Mesodermal cell (in vitro differentiated cells): Measurements from ENCODE around the gene CT45A5. TPM values are rescaled to one million over a fixed set of nuclear protein-coding genes. Genes with fewer than 3 reads are reported as not detected.
"Not testable (repeated sequence)": the region's sequence is repeated elsewhere in the genome, so short reads cannot be mapped to it uniquely, and the experiment has no call there.

Source experiments
- H3K27ac ChIP-seq: 2 replicates; pipeline ENCODE4 v1.7.0; 2013; ENCODE audit warnings: mild to moderate bottlenecking, low read depth, low read length, moderate library complexity; ENCODE audit not compliant: severe bottlenecking
- H3K36me3 ChIP-seq: 2 replicates; pipeline ENCODE4 v1.7.1; 2013; ENCODE audit warnings: mild to moderate bottlenecking, low read length, moderate library complexity; ENCODE audit not compliant: control insufficient read depth, insufficient read depth
- H3K4me1 ChIP-seq: one replicate; pipeline ENCODE4 v1.7.1; 2013; ENCODE audit warnings: mild to moderate bottlenecking, low read length; ENCODE audit not compliant: insufficient read depth, control insufficient read depth, poor library complexity, severe bottlenecking
- H3K4me3 ChIP-seq: 2 replicates; pipeline ENCODE4 v1.7.0; 2013; ENCODE audit warnings: low read length, control low read depth, mild to moderate bottlenecking; ENCODE audit not compliant: insufficient read depth, poor library complexity, severe bottlenecking; ENCODE audit errors: extremely low read depth
- H3K9me3 ChIP-seq: 2 replicates; pipeline ENCODE4 v1.7.1; 2013; ENCODE audit warnings: mild to moderate bottlenecking, low read length, moderate library complexity; ENCODE audit not compliant: control insufficient read depth
- WGBS, 2 experiments: methylation state at CpG; one replicate each; pipeline ENCODE4 v1.1.5; 2013; ENCODE audit warnings: missing lambda C conversion rate in 2 of 2; ENCODE audit not compliant: insufficient coverage in 2 of 2; 5-methylcytosine and 5-hydroxymethylcytosine counted together
- polyA plus RNA-seq, 2 experiments: library from polyadenylated mRNA; stranded (reverse); fragments of 50-300 nt; gene quantifications; one replicate each; pipeline ENCODE4 v1.2.3, GENCODE V29; 2013

The CT45A5 gene, protein sequence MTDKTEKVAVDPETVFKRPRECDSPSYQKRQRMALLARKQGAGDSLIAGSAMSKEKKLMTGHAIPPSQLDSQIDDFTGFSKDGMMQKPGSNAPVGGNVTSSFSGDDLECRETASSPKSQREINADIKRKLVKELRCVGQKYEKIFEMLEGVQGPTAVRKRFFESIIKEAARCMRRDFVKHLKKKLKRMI
- polyA plus RNA-seq (2013, experiment 1 of 2) = not detected
- not detected for polyA plus RNA-seq (2013, experiment 2 of 2)

DNA sequence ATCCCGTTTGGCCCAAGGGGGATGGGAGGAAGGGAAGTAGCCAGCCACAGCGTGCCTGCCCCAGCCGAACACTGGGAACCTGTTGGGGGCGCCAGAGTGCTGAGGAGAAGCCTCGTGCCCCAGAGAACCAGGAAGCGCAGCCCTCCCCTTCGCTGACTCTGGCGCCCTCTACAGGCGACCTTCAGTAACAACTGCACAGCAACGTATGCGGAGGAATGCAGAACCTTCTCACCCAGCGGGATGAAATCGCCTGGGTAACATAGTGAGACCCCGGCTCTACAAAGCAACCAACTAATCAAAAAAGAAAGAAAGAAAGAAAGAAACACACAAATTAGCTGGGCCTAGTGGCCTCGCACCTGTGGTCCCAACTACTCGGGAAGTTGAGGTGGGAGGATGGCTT is at the start of gene CT45A5:
TSS of gene CT45A5 (minus strand) at position 101 of the 400 bp plus-strand sequence. CDS start 3,774 bp downstream, outside the sequence.
- not testable (repeated sequence) for H3K27ac ChIP-seq, H3K9me3 ChIP-seq, H3K36me3 ChIP-seq, H3K4me3 ChIP-seq, H3K4me1 ChIP-seq
- WGBS, 2 experiments = no CpG with 5 or more reads among the region's 16 CpGs

DNA sequence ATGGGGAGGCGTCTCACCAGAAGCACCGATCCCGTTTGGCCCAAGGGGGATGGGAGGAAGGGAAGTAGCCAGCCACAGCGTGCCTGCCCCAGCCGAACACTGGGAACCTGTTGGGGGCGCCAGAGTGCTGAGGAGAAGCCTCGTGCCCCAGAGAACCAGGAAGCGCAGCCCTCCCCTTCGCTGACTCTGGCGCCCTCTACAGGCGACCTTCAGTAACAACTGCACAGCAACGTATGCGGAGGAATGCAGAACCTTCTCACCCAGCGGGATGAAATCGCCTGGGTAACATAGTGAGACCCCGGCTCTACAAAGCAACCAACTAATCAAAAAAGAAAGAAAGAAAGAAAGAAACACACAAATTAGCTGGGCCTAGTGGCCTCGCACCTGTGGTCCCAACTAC is 34.6 kb upstream of the CT45A5 start, which contains the start of gene CT45A2:
TSS of gene CT45A2 (minus strand) at position 101 of the 400 bp plus-strand sequence. CDS start 3,747 bp downstream, outside the sequence.
- H3K4me1 ChIP-seq, H3K9me3 ChIP-seq, H3K36me3 ChIP-seq, H3K27ac ChIP-seq, H3K4me3 ChIP-seq: not testable (repeated sequence)
- no CpG with 5 or more reads among the region's 17 CpGs for WGBS, 2 experiments

DNA sequence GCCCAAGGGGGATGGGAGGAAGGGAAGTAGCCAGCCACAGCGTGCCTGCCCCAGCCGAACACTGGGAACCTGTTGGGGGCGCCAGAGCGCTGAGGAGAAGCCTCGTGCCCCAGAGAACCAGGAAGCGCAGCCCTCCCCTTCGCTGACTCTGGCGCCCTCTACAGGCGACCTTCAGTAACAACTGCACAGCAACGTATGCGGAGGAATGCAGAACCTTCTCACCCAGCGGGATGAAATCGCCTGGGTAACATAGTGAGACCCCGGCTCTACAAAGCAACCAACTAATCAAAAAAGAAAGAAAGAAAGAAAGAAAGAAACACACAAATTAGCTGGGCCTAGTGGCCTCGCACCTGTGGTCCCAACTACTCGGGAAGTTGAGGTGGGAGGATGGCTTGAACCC is 17.4 kb upstream of the CT45A5 start, which contains the start of gene CT45A6:
TSS of gene CT45A6 (minus strand) at position 101 of the 400 bp plus-strand sequence. CDS start 3,794 bp downstream, outside the sequence.
- not testable (repeated sequence) for H3K36me3 ChIP-seq, H3K27ac ChIP-seq, H3K4me3 ChIP-seq, H3K9me3 ChIP-seq, H3K4me1 ChIP-seq
- no CpG with 5 or more reads among the region's 16 CpGs for WGBS, 2 experiments

DNA sequence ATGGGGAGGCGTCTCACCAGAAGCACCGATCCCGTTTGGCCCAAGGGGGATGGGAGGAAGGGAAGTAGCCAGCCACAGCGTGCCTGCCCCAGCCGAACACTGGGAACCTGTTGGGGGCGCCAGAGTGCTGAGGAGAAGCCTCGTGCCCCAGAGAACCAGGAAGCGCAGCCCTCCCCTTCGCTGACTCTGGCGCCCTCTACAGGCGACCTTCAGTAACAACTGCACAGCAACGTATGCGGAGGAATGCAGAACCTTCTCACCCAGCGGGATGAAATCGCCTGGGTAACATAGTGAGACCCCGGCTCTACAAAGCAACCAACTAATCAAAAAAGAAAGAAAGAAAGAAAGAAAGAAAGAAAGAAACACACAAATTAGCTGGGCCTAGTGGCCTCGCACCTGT is 17.2 kb downstream of the CT45A5 start, which contains the start of gene CT45A3:
TSS of gene CT45A3 (minus strand) at position 101 of the 400 bp plus-strand sequence. CDS start 3,747 bp downstream, outside the sequence.
- H3K4me3 ChIP-seq, H3K36me3 ChIP-seq, H3K9me3 ChIP-seq, H3K4me1 ChIP-seq, H3K27ac ChIP-seq: not testable (repeated sequence)
- WGBS, 2 experiments = no CpG with 5 or more reads among the region's 17 CpGs

DNA sequence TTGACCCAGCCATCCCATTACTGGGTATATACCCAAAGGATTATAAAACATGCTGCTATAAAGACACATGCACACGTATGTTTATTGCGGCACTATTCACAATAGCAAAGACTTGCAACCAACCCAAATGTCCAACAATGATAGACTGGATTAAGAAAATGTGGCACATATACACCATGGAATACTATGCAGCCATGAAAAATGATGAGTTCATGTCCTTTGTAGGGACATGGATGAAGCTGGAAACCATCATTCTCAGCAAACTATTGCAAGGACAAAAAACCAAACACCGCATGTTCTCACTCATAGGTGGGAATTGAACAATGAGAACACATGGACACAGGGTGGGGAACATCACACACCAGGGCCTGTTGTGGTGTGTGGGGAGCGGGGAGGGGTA is 40.6 kb downstream of the CT45A5 start:
- H3K9me3 ChIP-seq, H3K36me3 ChIP-seq, H3K4me1 ChIP-seq, H3K4me3 ChIP-seq, H3K27ac ChIP-seq: not testable (repeated sequence)
- WGBS, 2 experiments = no CpG with 5 or more reads among the region's 4 CpGs

- no peaks in the 10 kb centered on the region for H3K36me3 ChIP-seq
- WGBS, 2 experiments = 92 to 100% methylated on average over 1 to 15 of the region's 23 CpGs
Observed at GRCh38 chrX:135741192-135741715, 44.0 kb downstream of the CT45A5 start.

DNA sequence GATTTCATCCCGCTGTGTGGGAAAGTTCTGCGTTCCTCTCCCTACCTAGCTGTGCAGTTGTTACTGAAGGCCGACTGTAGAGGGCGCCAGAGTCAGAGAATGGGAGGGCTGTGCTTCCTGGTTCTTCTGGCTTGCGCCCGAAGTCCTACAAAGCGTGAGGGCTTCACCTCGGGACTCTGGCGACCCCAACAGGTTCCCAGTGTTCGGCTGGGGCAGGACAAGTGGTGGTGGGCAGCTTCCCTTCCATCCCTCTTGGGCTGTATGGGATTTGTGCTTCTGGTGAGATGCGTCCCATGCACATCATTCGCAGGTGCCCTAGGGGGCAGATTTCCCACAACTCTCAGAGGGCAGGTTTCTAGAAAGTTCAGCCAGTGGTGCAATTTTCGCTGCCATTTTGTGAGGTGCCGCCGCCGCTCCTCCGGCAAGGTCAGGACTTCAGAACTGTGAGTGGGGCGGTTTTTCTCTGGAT is 44.6 kb downstream of the CT45A5 start:
- H3K4me3 ChIP-seq = no peak overlapping the region
- WGBS, 2 experiments = 88 to 100% methylated on average over 3 to 5 of the region's 18 CpGs

More at GRCh38 chrX:135741192-135741715, 44.0 kb downstream of the CT45A5 start:
- H3K27ac ChIP-seq = no peak overlapping the region
- H3K9me3 ChIP-seq = no peaks in the 10 kb centered on the region
- H3K4me1 ChIP-seq = no peaks in the 10 kb centered on the region
- H3K4me3 ChIP-seq = no peak overlapping the region

DNA sequence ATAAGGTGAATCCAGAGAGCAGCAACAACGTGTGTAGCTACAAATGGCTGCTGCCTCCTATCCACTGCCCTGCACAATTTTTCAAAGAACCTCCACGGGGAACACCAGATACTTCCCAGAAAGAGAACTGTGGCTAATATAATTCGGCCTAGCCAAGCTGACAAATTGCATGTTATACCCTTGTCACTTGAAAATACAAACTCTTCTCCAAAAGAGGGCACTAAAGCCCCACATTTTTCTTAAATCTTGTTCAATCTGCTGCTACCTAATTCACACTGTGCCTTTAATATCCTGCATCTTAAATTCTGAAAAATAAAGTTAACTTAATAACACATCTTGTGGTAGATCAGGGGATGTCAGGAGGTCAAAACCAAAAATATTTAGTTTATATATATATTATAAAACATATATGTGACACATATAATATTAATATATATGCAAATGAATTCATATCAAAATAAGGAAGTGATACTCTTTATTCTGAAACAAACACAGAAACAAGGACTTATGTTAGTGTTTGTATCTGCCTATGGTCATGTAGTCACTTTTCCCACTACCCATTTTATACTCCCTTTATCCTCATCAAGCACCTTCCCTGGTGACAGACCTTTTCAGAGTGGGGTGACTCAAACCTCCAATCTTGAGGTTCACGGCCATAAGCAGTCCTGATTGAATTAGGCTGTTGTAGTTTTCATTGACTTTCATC is 47.8 kb downstream of the CT45A5 start:
- H3K4me1 ChIP-seq = no peaks in the 10 kb centered on the region
- H3K9me3 ChIP-seq = no peaks in the 10 kb centered on the region
- no peak overlapping the region for H3K27ac ChIP-seq
- H3K36me3 ChIP-seq = no peaks in the 10 kb centered on the region
- H3K4me3 ChIP-seq = no peak overlapping the region
- 63% methylated on average over 2 of the region's 4 CpGs; no CpG with 5 or more reads in 1 of the 2 experiments for WGBS, 2 experiments

More for the DNA sequence above, 44.6 kb downstream of the CT45A5 start:
- no peaks in the 10 kb centered on the region for H3K36me3 ChIP-seq
- H3K4me1 ChIP-seq = no peaks in the 10 kb centered on the region
- no peaks in the 10 kb centered on the region for H3K9me3 ChIP-seq
- H3K27ac ChIP-seq = no peak overlapping the region

- not testable (repeated sequence) for H3K27ac ChIP-seq, H3K9me3 ChIP-seq, H3K4me3 ChIP-seq, H3K36me3 ChIP-seq, H3K4me1 ChIP-seq
- WGBS, 2 experiments = 57 to 93% methylated on average over 1 to 3 of the region's 5 CpGs
Observed at GRCh38 chrX:135734666-135735065, 50.6 kb downstream of the CT45A5 start.
